ENCODE data around the gene SPDYE9. TPM values are rescaled to one million over a fixed set of nuclear protein-coding genes. Genes with fewer than 3 reads are reported as not detected.
"Not testable (repeated sequence)": the region's sequence is repeated elsewhere in the genome, so short reads cannot be mapped to it uniquely, and the experiment has no call there.

SPDYE9 gene
- polyA plus RNA-seq (ENCODE audit: insufficient read length in 10 of 10) = under 1 TPM; 0.10 to 0.55 (median 0.13) TPM
- long read RNA-seq, donor 1 = 0 reads
- long read RNA-seq, donor 2 = 0 reads
- long read RNA-seq, donor 3 = 0 reads
- long read RNA-seq, donor 4 = 0 reads
- long read RNA-seq, donor 5 = 0 reads
- long read RNA-seq, donor 6 = 0 reads
- long read RNA-seq, donor 7 = 0 reads
- long read RNA-seq, donor 8 = 0 reads
- long read RNA-seq, donor 9 = 0 reads

GRCh38 chr7:73085938-73086337 is at the start of gene SPDYE9:
TSS of gene SPDYE9 (minus strand) at chr7:73086038. CDS start at chr7:73084238, 1,800 bp downstream.
- not testable (repeated sequence) for DNase-seq

GRCh38 chr7:73134866-73135265 is 49.0 kb upstream of the SPDYE9 start:
- not testable (repeated sequence) for DNase-seq

- not testable (repeated sequence) for DNase-seq
Observed at GRCh38 chr7:73132651-73133217, 46.9 kb upstream of the SPDYE9 start.

- not testable (repeated sequence) for DNase-seq
Observed at GRCh38 chr7:73130612-73131011, 44.8 kb upstream of the SPDYE9 start.

- DNase-seq = not testable (repeated sequence)
Observed at GRCh38 chr7:73124126-73124525, 38.3 kb upstream of the SPDYE9 start.

- not testable (repeated sequence) for DNase-seq
Observed at GRCh38 chr7:73122778-73123447, 37.1 kb upstream of the SPDYE9 start.

GRCh38 chr7:73118155-73118554 is 32.3 kb upstream of the SPDYE9 start:
- not testable (repeated sequence) for DNase-seq

GRCh38 chr7:73057811-73058210 is 28.0 kb downstream of the SPDYE9 start, which contains the start of gene SPDYE11:
TSS of gene SPDYE11 (minus strand) at chr7:73057911. CDS start at chr7:73056111, 1,800 bp downstream.
- DNase-seq = not testable (repeated sequence)

- DNase-seq = not testable (repeated sequence)
Observed at GRCh38 chr7:73029666-73030065, 56.2 kb downstream of the SPDYE9 start, which contains the start of gene SPDYE8. TSS of gene SPDYE8 (minus strand) at chr7:73029766. CDS start at chr7:73027966, 1,800 bp downstream.

Other genes with a start within 250 kb of the SPDYE9 start
- gene POM121, start 160.9 kb downstream of the SPDYE9 start, polyA plus RNA-seq (ENCODE audit: insufficient read length in 10 of 10) = 10 to 100 TPM; 26.9 to 32.8 (median 28.7) TPM
- 1 to 10 TPM in 1 of 10 donors, under 1 TPM in 8, not detected in 1; 0.22 to 1.1 (median 0.59) TPM for gene TRIM74, start 116.6 kb downstream of the SPDYE9 start, polyA plus RNA-seq (ENCODE audit: insufficient read length in 10 of 10)
- gene SPDYE8, start 56.3 kb downstream of the SPDYE9 start, polyA plus RNA-seq (ENCODE audit: insufficient read length in 10 of 10) = under 1 TPM; 0.10 to 0.55 (median 0.13) TPM
- gene SPDYE11, start 28.1 kb downstream of the SPDYE9 start, polyA plus RNA-seq (ENCODE audit: insufficient read length in 10 of 10) = under 1 TPM; 0.10 to 0.55 (median 0.13) TPM
- gene NSUN5, start 222.8 kb upstream of the SPDYE9 start, polyA plus RNA-seq (ENCODE audit: insufficient read length in 10 of 10) = 10 to 100 TPM; 14.2 to 19.9 (median 17.1) TPM
- under 1 TPM; 0.19 to 0.87 (median 0.42) TPM for gene TRIM50, start 242.0 kb upstream of the SPDYE9 start, polyA plus RNA-seq (ENCODE audit: insufficient read length in 10 of 10)
- gene FKBP6, start 242.1 kb upstream of the SPDYE9 start, polyA plus RNA-seq (ENCODE audit: insufficient read length in 10 of 10) = under 1 TPM in 8 of 10 donors, not detected in 2; 0.12 to 0.76 (median 0.23) TPM

Measured in muscle of back (tissue), 13 donors.